Parathyroid adenoma (tissue), 2 donors: ENCODE results near the gene CFAP97D1.

ENCODE experiments used
- H2AFZ ChIP-seq: fragments of 300-600 bp; sonication (generic); one replicate; pipeline ENCODE4 v1.7.0; 2017; ENCODE audit warnings: antibody characterized with exemption, mild to moderate bottlenecking
- H3K27ac ChIP-seq: fragments of 300-600 bp; sonication (generic); one replicate; pipeline ENCODE4 v1.7.0; 2017
- H3K27me3 ChIP-seq: fragments of 300-600 bp; sonication (generic); one replicate; pipeline ENCODE4 v1.7.0; 2017; ENCODE audit warnings: low read length; ENCODE audit not compliant: control insufficient read depth, insufficient read depth
- H3K36me3 ChIP-seq: fragments of 300-600 bp; sonication (generic); one replicate; pipeline ENCODE4 v1.7.0; 2017; ENCODE audit warnings: low read length; ENCODE audit not compliant: control insufficient read depth, insufficient read depth
- H3K4me1 ChIP-seq: fragments of 300-600 bp; sonication (generic); one replicate; pipeline ENCODE4 v1.7.0; 2017; ENCODE audit warnings: control low read depth
- H3K4me2 ChIP-seq: fragments of 300-600 bp; sonication (generic); one replicate; pipeline ENCODE4 v1.7.0; 2017; ENCODE audit warnings: low read length
- H3K4me3 ChIP-seq: fragments of 300-600 bp; sonication (generic); one replicate; pipeline ENCODE4 v1.7.0; 2017; ENCODE audit warnings: low read depth, low read length
- H3K79me2 ChIP-seq: fragments of 300-600 bp; sonication (generic); one replicate; pipeline ENCODE4 v1.7.0; 2017; ENCODE audit warnings: control low read depth
- H3K9ac ChIP-seq: fragments of 300-600 bp; sonication (generic); one replicate; pipeline ENCODE4 v1.7.0; 2017; ENCODE audit warnings: mild to moderate bottlenecking
- H3K9me3 ChIP-seq: fragments of 300-600 bp; sonication (generic); one replicate; pipeline ENCODE4 v1.7.0; 2017; ENCODE audit warnings: low read length; ENCODE audit not compliant: control insufficient read depth
- TF ChIP-seq, protein P1 (sequence below): fragments of 300-600 bp; sonication (generic); IDR thresholded peaks from one replicate; pipeline ENCODE4 v1.7.0; 2017; ENCODE audit warnings: antibody characterized with exemption, mild to moderate bottlenecking
- donor health status: primary hyperparathyroidism.

Gene CFAP97D1

DNA sequence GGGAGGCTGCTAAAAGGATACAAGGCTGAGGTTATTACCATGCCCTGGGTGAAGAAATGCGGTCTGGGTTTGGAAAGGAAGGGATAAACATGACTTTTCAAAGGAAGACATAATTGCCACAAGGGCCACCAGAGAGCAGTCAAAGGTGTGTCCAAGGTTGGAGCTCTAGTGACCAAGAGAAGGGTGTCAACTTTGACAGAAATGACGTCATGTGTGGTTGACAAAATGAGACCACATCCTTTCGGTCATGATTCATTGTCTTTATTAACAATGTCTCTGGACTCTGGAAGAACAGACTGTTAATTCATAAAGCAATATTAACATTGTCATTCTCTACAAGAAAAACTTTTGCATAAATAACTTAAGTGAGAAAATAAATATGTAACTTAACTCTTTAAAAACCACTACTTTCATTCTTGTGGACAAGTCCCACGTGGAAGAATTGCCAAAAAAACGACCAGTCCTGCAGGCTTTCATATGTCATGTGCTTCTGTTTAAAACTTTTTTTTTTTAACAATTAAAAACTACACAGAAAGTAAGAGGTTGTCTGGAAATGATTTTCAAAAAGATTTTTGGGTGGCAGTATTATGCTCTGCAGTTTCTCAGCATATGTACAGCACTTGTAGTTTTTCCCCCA, 26.6 kb upstream of the CFAP97D1 start:
- TF ChIP-seq, protein P1, sequence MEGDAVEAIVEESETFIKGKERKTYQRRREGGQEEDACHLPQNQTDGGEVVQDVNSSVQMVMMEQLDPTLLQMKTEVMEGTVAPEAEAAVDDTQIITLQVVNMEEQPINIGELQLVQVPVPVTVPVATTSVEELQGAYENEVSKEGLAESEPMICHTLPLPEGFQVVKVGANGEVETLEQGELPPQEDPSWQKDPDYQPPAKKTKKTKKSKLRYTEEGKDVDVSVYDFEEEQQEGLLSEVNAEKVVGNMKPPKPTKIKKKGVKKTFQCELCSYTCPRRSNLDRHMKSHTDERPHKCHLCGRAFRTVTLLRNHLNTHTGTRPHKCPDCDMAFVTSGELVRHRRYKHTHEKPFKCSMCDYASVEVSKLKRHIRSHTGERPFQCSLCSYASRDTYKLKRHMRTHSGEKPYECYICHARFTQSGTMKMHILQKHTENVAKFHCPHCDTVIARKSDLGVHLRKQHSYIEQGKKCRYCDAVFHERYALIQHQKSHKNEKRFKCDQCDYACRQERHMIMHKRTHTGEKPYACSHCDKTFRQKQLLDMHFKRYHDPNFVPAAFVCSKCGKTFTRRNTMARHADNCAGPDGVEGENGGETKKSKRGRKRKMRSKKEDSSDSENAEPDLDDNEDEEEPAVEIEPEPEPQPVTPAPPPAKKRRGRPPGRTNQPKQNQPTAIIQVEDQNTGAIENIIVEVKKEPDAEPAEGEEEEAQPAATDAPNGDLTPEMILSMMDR, result no peak
- Histone ChIP-seq H3K9ac (no peak overlapping the region), H3K4me3 (no peak overlapping the region), H3K9me3 (no peaks in the 10 kb centered on the region), H3K27ac (no peak overlapping the region), H3K36me3 (no peaks in the 10 kb centered on the region), H3K27me3 (no peaks in the 10 kb centered on the region), H3K4me1 (no peaks in the 10 kb centered on the region), H3K4me2 (no peak overlapping the region), H3K79me2 (no peaks in the 10 kb centered on the region), H2AFZ (no peak overlapping the region)

GRCh38 chr17:43754947-43755346, 25.3 kb upstream of the CFAP97D1 start:
- Histone ChIP-seq H3K36me3 (no peaks in the 10 kb centered on the region), H3K27ac (no peak overlapping the region), H3K9me3 (no peaks in the 10 kb centered on the region), H3K4me3 (peak overlapping the region; percentile 2), H3K79me2 (no peaks in the 10 kb centered on the region), H3K4me2 (peak overlapping the region; percentile 71), H3K27me3 (no peaks in the 10 kb centered on the region), H2AFZ (peak overlapping the region; percentile 66), H3K9ac (no peak overlapping the region), H3K4me1 (no peaks in the 10 kb centered on the region)
- TF ChIP-seq, protein P1, result no peak

DNA sequence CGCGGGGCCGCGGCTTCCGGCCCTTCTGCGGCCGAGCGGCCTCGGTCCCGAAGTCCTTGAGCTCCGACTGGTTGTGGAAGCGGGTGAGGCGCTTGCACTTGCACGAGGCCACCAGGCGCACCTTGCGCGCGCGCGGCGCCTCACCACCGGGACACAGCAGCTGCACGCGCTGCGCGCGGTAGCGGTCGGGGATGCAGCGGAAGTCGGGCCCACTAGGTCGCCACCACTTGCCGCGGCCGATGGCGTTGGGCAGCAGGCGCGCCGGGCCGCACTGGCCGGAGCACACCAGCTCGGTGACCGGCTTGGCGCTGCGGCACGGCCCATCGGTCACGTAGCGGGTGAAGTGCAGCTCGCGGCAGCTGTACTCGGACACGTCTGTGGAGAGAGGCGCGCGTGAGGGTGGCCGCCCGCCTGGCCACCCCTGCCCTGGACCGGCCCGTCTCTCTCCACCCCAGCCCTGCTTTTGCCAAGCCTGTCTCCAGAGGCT, 24.8 kb upstream of the CFAP97D1 start:
- TF ChIP-seq, protein P1, result no peak
- H3K27me3 ChIP-seq, result no peaks in the 10 kb centered on the region
- no peak overlapping the region for H3K27ac ChIP-seq
- peak overlapping the region; percentile 66 for H2AFZ ChIP-seq
- no peaks in the 10 kb centered on the region for H3K4me1 ChIP-seq
- no peak overlapping the region for H3K9ac ChIP-seq
- peak overlapping the region; percentile 71 for H3K4me2 ChIP-seq
- H3K4me3 ChIP-seq, result peak overlapping the region; percentile 2
- no peaks in the 10 kb centered on the region for H3K9me3 ChIP-seq
- H3K36me3 ChIP-seq, result no peaks in the 10 kb centered on the region
- H3K79me2 ChIP-seq, result no peaks in the 10 kb centered on the region

DNA sequence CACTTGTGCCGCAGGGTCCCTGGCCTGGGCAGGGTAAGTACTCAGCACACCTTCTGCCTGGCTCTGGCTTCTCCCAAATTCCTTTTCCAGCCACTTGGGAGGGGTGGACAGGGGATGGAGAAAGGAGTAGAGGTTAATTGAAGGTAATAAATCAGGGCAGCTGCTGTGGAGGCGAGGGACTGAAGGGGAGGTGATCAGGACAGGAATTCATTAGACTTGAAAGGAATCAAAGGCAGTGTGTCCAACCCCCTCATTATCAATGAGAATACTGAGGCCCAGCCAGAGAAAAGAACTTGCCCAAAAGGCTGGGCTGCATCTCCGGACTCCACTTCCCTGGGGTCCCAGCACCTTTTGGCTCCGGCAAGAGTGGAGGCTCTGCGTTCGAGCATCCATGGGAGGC, 24.0 kb upstream of the CFAP97D1 start:
- no peaks in the 10 kb centered on the region for H3K27me3 ChIP-seq
- no peak overlapping the region for H3K9ac ChIP-seq

More for the DNA sequence above, 24.0 kb upstream of the CFAP97D1 start:
- Histone ChIP-seq H3K36me3 (no peaks in the 10 kb centered on the region), H3K79me2 (no peaks in the 10 kb centered on the region), H3K4me3 (no peak overlapping the region), H3K9me3 (no peaks in the 10 kb centered on the region), H3K4me1 (no peaks in the 10 kb centered on the region), H2AFZ (no peak overlapping the region), H3K4me2 (no peak overlapping the region), H3K27ac (no peak overlapping the region)
- TF ChIP-seq, protein P1, result no peak
